ENCODE measurements around the gene GCN1.

GRCh38 chr12:120190386-120190785 lies 4.1 kb downstream of the GCN1 start:
- no peak for TF ChIP-seq CTCF (conservative IDR thresholded peaks at IDR 0.05)
- no peak for TF ChIP-seq ZFX (IDR thresholded peaks at IDR 0.05)

All from C4-2B (cell line).